ENCODE data around the gene MIF.

The MIF gene

DNA sequence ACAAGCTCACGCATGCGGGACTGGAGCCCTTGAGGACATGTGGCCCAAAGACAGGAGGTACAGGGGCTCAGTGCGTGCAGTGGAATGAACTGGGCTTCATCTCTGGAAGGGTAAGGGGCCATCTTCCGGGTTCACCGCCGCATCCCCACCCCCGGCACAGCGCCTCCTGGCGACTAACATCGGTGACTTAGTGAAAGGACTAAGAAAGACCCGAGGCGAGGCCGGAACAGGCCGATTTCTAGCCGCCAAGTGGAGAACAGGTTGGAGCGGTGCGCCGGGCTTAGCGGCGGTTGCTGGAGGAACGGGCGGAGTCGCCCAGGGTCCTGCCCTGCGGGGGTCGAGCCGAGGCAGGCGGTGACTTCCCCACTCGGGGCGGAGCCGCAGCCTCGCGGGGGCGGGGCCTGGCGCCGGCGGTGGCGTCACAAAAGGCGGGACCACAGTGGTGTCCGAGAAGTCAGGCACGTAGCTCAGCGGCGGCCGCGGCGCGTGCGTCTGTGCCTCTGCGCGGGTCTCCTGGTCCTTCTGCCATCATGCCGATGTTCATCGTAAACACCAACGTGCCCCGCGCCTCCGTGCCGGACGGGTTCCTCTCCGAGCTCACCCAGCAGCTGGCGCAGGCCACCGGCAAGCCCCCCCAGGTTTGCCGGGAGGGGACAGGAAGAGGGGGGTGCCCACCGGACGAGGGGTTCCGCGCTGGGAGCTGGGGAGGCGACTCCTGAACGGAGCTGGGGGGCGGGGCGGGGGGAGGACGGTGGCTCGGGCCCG lies at the start of gene MIF:
TSS of gene MIF (plus strand) at position 439 of the 765 bp plus-strand sequence. CDS start at position 531, 92 bp downstream.
- peak; percentile 99 for DNase-seq (ENCODE audit: extremely low spot score)
- TF ChIP-seq FOXA1 (IDR thresholded peaks at IDR 0.05) = no peak
- no peak for TF ChIP-seq ARNT (IDR thresholded peaks at IDR 0.05)
- TF ChIP-seq, protein P1, sequence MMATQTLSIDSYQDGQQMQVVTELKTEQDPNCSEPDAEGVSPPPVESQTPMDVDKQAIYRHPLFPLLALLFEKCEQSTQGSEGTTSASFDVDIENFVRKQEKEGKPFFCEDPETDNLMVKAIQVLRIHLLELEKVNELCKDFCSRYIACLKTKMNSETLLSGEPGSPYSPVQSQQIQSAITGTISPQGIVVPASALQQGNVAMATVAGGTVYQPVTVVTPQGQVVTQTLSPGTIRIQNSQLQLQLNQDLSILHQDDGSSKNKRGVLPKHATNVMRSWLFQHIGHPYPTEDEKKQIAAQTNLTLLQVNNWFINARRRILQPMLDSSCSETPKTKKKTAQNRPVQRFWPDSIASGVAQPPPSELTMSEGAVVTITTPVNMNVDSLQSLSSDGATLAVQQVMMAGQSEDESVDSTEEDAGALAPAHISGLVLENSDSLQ (IDR thresholded peaks at IDR 0.05) = no peak
- no peak for TF ChIP-seq TARDBP (IDR thresholded peaks at IDR 0.05)
- peak; percentile 99 for TF ChIP-seq HDGF (IDR thresholded peaks at IDR 0.05; ENCODE audit: borderline replicate concordance)
- TF ChIP-seq SUZ12 (IDR thresholded peaks at IDR 0.05) = no peak
- no peak for TF ChIP-seq LEF1 (IDR thresholded peaks at IDR 0.05; ENCODE audit: borderline replicate concordance)
- TF ChIP-seq ELF4 (IDR thresholded peaks at IDR 0.05) = peak; percentile 85
- no peak for TF ChIP-seq CTBP1 (IDR thresholded peaks at IDR 0.05; ENCODE audit: borderline replicate concordance)
- TF ChIP-seq FOXK2 (IDR thresholded peaks at IDR 0.05) = no peak
- TF ChIP-seq ZNF384 (IDR thresholded peaks at IDR 0.05) = no peak
- peak; percentile 42 for TF ChIP-seq L3MBTL2 (conservative IDR thresholded peaks at IDR 0.05)
- no peak for TF ChIP-seq FOXM1 (IDR thresholded peaks at IDR 0.05; ENCODE audit: borderline replicate concordance)
- no peak for TF ChIP-seq BHLHE40 (IDR thresholded peaks at IDR 0.05; ENCODE audit: borderline replicate concordance)
- no peak for TF ChIP-seq NFRKB (IDR thresholded peaks at IDR 0.05)
- TF ChIP-seq SP1 (IDR thresholded peaks at IDR 0.05) = no peak
- CTCF ChIA-PET = interaction anchor here (0.5 to 1.9 kb wide), 13 partner anchors 9 to 1533 kb away, joined by 3 to 7 read pairs (median 4); no protein-coding TSS in a partner anchor
- POLR2A ChIA-PET = interaction anchor here (0.6 to 3.6 kb wide), 29 partner anchors 9 to 615 kb away, joined by 3 to 124 read pairs (median 6); partner anchors contain the start of genes CABIN1, DERL3 and SLC2A11

GRCh38 chr22:23844739-23845202 lies 49.4 kb upstream of the MIF start:
- DNase-seq (ENCODE audit: extremely low spot score) = no peak
- POLR2A ChIA-PET = interaction anchor here (1.4 to 3.1 kb wide), 2 partner anchors 13 to 74 kb away, joined by 6 to 48 read pairs; partner anchors contain the start of gene SLC2A11
- TF ChIP-seq ZNF384 (IDR thresholded peaks at IDR 0.05) = no peak
- TF ChIP-seq ARNT (IDR thresholded peaks at IDR 0.05) = no peak
- TF ChIP-seq HDGF (IDR thresholded peaks at IDR 0.05; ENCODE audit: borderline replicate concordance) = no peak
- TF ChIP-seq LEF1 (IDR thresholded peaks at IDR 0.05; ENCODE audit: borderline replicate concordance) = no peak
- no peak for TF ChIP-seq FOXM1 (IDR thresholded peaks at IDR 0.05; ENCODE audit: borderline replicate concordance)
- no peak for TF ChIP-seq FOXA1 (IDR thresholded peaks at IDR 0.05)
- no peak for TF ChIP-seq BHLHE40 (IDR thresholded peaks at IDR 0.05; ENCODE audit: borderline replicate concordance)
- no peak for TF ChIP-seq TARDBP (IDR thresholded peaks at IDR 0.05)
- no peak for TF ChIP-seq ELF4 (IDR thresholded peaks at IDR 0.05)
- no peak for TF ChIP-seq NFRKB (IDR thresholded peaks at IDR 0.05)
- TF ChIP-seq SP1 (IDR thresholded peaks at IDR 0.05) = no peak
- CTCF ChIA-PET = interaction anchor here (1.1 kb wide), 1 partner anchor 77 kb away, joined by 3 read pairs; the partner anchor contains the start of gene CHCHD10

- TF ChIP-seq SUZ12 (IDR thresholded peaks at IDR 0.05) = no peak
- TF ChIP-seq SP1 (IDR thresholded peaks at IDR 0.05) = no peak
- no peak for TF ChIP-seq BHLHE40 (IDR thresholded peaks at IDR 0.05; ENCODE audit: borderline replicate concordance)
- TF ChIP-seq FOXK2 (IDR thresholded peaks at IDR 0.05) = no peak
- TF ChIP-seq, protein P1 (IDR thresholded peaks at IDR 0.05) = no peak
- TF ChIP-seq ELF4 (IDR thresholded peaks at IDR 0.05) = no peak
- TF ChIP-seq TARDBP (IDR thresholded peaks at IDR 0.05) = no peak
- no peak for TF ChIP-seq LEF1 (IDR thresholded peaks at IDR 0.05; ENCODE audit: borderline replicate concordance)
- no peak for TF ChIP-seq ARNT (IDR thresholded peaks at IDR 0.05)
- TF ChIP-seq FOXA1 (IDR thresholded peaks at IDR 0.05) = no peak
- no peak for TF ChIP-seq ZNF384 (IDR thresholded peaks at IDR 0.05)
- TF ChIP-seq NFRKB (IDR thresholded peaks at IDR 0.05) = no peak
- TF ChIP-seq FOXM1 (IDR thresholded peaks at IDR 0.05; ENCODE audit: borderline replicate concordance) = no peak
- ChIA-PET POLR2A (interaction anchor here (0.8 to 3.1 kb wide), 5 partner anchors 13 to 79 kb away, joined by 3 to 48 read pairs (median 5); partner anchors contain the start of gene SLC2A11), CTCF (interaction anchor here (0.9 to 1.4 kb wide), 3 partner anchors 12 to 78 kb away, joined by 3 to 5 read pairs (median 3); partner anchors contain the start of genes CHCHD10 and SLC2A11)
- DNase-seq (ENCODE audit: extremely low spot score) = no peak
Observed at GRCh38 chr22:23845265-23846080, 48.7 kb upstream of the MIF start.

DNA sequence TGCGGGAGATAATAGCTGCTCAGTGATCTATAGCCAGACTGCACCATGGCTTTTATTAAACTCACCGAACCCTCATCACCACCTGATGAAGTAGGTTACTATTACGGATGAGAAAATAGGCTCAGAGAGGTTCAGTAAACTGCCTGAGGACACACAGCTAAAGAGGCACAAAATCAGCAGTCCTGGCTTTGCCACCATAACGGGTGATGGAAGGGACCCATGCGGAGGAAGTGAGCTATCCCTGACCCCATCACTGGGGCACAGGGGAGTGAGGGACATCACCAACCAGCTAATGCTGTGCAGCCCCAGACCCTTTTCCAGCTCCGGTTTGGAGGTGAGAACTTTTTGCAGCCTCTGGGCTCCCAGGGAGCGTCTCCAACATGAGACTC lies 48.1 kb upstream of the MIF start:
- ChIA-PET POLR2A (interaction anchor here (0.8 to 3.1 kb wide), 5 partner anchors 12 to 79 kb away, joined by 3 to 48 read pairs (median 5); partner anchors contain the start of gene SLC2A11), CTCF (interaction anchor here (0.9 to 1.4 kb wide), 2 partner anchors 12 to 78 kb away, joined by 3 to 5 read pairs; partner anchors contain the start of genes CHCHD10 and SLC2A11)
- TF ChIP-seq FOXA1 (IDR thresholded peaks at IDR 0.05) = no peak
- no peak for TF ChIP-seq CTBP1 (IDR thresholded peaks at IDR 0.05; ENCODE audit: borderline replicate concordance)
- no peak for TF ChIP-seq HDGF (IDR thresholded peaks at IDR 0.05; ENCODE audit: borderline replicate concordance)
- TF ChIP-seq ARNT (IDR thresholded peaks at IDR 0.05) = no peak
- no peak for TF ChIP-seq L3MBTL2 (conservative IDR thresholded peaks at IDR 0.05)
- TF ChIP-seq ELF4 (IDR thresholded peaks at IDR 0.05) = no peak
- no peak for TF ChIP-seq FOXM1 (IDR thresholded peaks at IDR 0.05; ENCODE audit: borderline replicate concordance)
- TF ChIP-seq BHLHE40 (IDR thresholded peaks at IDR 0.05; ENCODE audit: borderline replicate concordance) = no peak
- TF ChIP-seq, protein P1 (IDR thresholded peaks at IDR 0.05) = no peak
- no peak for TF ChIP-seq LEF1 (IDR thresholded peaks at IDR 0.05; ENCODE audit: borderline replicate concordance)
- no peak for TF ChIP-seq ZNF384 (IDR thresholded peaks at IDR 0.05)
- TF ChIP-seq NFRKB (IDR thresholded peaks at IDR 0.05) = no peak
- no peak for TF ChIP-seq SUZ12 (IDR thresholded peaks at IDR 0.05)
- TF ChIP-seq SP1 (IDR thresholded peaks at IDR 0.05) = no peak
- no peak for TF ChIP-seq FOXK2 (IDR thresholded peaks at IDR 0.05)
- DNase-seq (ENCODE audit: extremely low spot score) = no peak
